Panc1 (cell line): ENCODE results near the gene HSPBAP1. TPM values are rescaled to one million over a fixed set of nuclear protein-coding genes. Genes with fewer than 3 reads are reported as not detected.

Source experiments
- ATAC-seq: fragments of 200-7000 bp; cut with Tn5 transposase; 2 replicates; pipeline ENCODE4 v1.9.1; 2020; ENCODE audit warnings: mild to moderate bottlenecking, moderate library complexity
- BruUV-seq: library from RNA; stranded (reverse); fragments of 400-500 nt; replicated peaks from 2 replicates; lab custom pipeline; 2021; lab: Mats Ljungman, UMichigan
- CTCF ChIA-PET: fragments of 300-600 bp; sonication (Branson Sonifier 250); formaldehyde crosslinking; loops from one replicate; lab custom pipeline; 2022; ENCODE audit warnings: antibody characterized with exemption; lab: Charles Lee
- POLR2A ChIA-PET: fragments of 300-600 bp; sonication (Branson Sonifier 250); formaldehyde crosslinking; loops from one replicate; lab custom pipeline; 2022; ENCODE audit warnings: antibody characterized with exemption; lab: Charles Lee
- DNase-seq: peaks from one replicate; pipeline ENCODE4 v3.0.0-alpha.2; 2010; ENCODE audit warnings: low read depth, low spot score
- H3K27ac ChIP-seq: 2 replicates; pipeline ENCODE4 v1.5.1; 2011; ENCODE audit warnings: mild to moderate bottlenecking, low read length, inconsistent platforms
- H3K27me3 ChIP-seq: fragments of 200-500 bp; sonication (Bioruptor generic); 2 replicates; pipeline ENCODE4 v1.6.0; 2014; ENCODE audit warnings: low read length, inconsistent platforms; ENCODE audit not compliant: control insufficient read depth, insufficient read depth
- H3K36me3 ChIP-seq: fragments of 200-500 bp; sonication (Bioruptor generic); 2 replicates; pipeline ENCODE4 v1.5.1; 2014; ENCODE audit warnings: inconsistent platforms, mild to moderate bottlenecking, low read length, moderate library complexity; ENCODE audit not compliant: control insufficient read depth, insufficient read depth
- H3K4me1 ChIP-seq: 2 replicates; pipeline ENCODE4 v1.5.1; 2011; ENCODE audit warnings: inconsistent platforms, mild to moderate bottlenecking, low read length, moderate library complexity; ENCODE audit not compliant: control insufficient read depth, insufficient read depth
- H3K4me3 ChIP-seq, 2 experiments: 2 replicates each; pipeline ENCODE4 v1.5.1; 2011 to 2012; ENCODE audit warnings: low read depth in 2 of 2, low read length in 2 of 2, mild to moderate bottlenecking in 2 of 2, inconsistent platforms in 1 of 2, moderate library complexity in 1 of 2
- H3K9me3 ChIP-seq: fragments of 200-500 bp; sonication (Bioruptor generic); 2 replicates; pipeline ENCODE4 v1.5.1; 2014; ENCODE audit warnings: low read depth, mild to moderate bottlenecking, inconsistent platforms, low read length, moderate library complexity; ENCODE audit not compliant: control insufficient read depth, insufficient read depth
- CTCF ChIP-seq: fragments of 450-650 bp; IDR thresholded peaks from 2 replicates; pipeline ENCODE4 v1.5.1; 2017; ENCODE audit warnings: mild to moderate bottlenecking
- POLR2AphosphoS5 ChIP-seq: IDR thresholded peaks from 2 replicates; pipeline ENCODE4 v1.6.1; 2012; ENCODE audit warnings: mild to moderate bottlenecking, low read depth, low read length, moderate library complexity
- REST ChIP-seq, 2 experiments: IDR thresholded peaks; 2 replicates each; pipeline ENCODE4 v1.6.1; 2011 to 2012; ENCODE audit warnings: low read depth in 2 of 2, control low read depth in 1 of 2, low read length in 1 of 2, mild to moderate bottlenecking in 1 of 2, moderate library complexity in 1 of 2; ENCODE audit not compliant: insufficient read depth in 1 of 2
- SIN3A ChIP-seq: IDR thresholded peaks from 2 replicates; pipeline ENCODE4 v1.6.1; 2012; ENCODE audit warnings: low read depth, mild to moderate bottlenecking, low read length, moderate library complexity, borderline replicate concordance; ENCODE audit not compliant: insufficient read depth
- TCF7L2 ChIP-seq: IDR thresholded peaks from 2 replicates; pipeline ENCODE4 v1.6.1; 2011; ENCODE audit warnings: mild to moderate bottlenecking, low read depth, low read length, inconsistent platforms
- in situ Hi-C: cut with HindIII; loops from 2 replicates; pipeline ENCODE4 v1.10.0; 2016; ENCODE audit warnings: low sequenced_read_pairs, low pct_unique_long_range_greater_than_20kb
- intact Hi-C: fragments of 100-400 bp; cut with micrococcal nuclease; formaldehyde crosslinking; loops from one replicate; pipeline ENCODE4 v1.10.0; 2022; ENCODE audit not compliant: unreplicated experiment
- total RNA-seq: library from RNA; stranded (reverse); gene quantifications from one replicate; pipeline ENCODE4 v1.2.1, GENCODE V29; 2021; ENCODE audit not compliant: unreplicated experiment

Gene HSPBAP1
- total RNA-seq, 1 experiment from 2014 or later: 10.8 TPM

- BruUV-seq: no TSS peak
- ChIA-PET CTCF (no interaction called here), POLR2A (interaction anchor here (0.6 kb wide), 1 partner anchor 836 kb away, joined by 3 read pairs; no protein-coding TSS in a partner anchor)
- no peak overlapping the region for H3K27ac ChIP-seq
- no peak for TF ChIP-seq CTCF
- intact Hi-C loops (no loop called here), in situ Hi-C loops (no loop called here)
- H3K36me3 ChIP-seq: peaks cover 2% of the 10 kb centered on the region; the same call in 1 of the 2 replicates
- DNase-seq: no peak
- H3K9me3 ChIP-seq: no peaks in the 10 kb centered on the region
- no peak for ATAC-seq
- H3K4me1 ChIP-seq: peaks cover 5% of the 10 kb centered on the region
- H3K27me3 ChIP-seq: no peaks in the 10 kb centered on the region
- no peak overlapping the region for H3K4me3 ChIP-seq
These were observed 97.6 kb downstream of the HSPBAP1 start for GRCh38 chr3:122695927-122696561.

GRCh38 chr3:122694966-122695365, 98.7 kb downstream of the HSPBAP1 start:
- TF ChIP-seq REST (IDR thresholded peaks at IDR 0.05; ENCODE audit: insufficient read depth in 1 of 2, low read depth in 2 of 2, low read length in 1 of 2): no peak
- TF ChIP-seq SIN3A: no peak
- TF ChIP-seq POLR2AphosphoS5: no peak
- no peak for TF ChIP-seq CTCF
- no peak for TF ChIP-seq TCF7L2
- ATAC-seq (no peak), DNase-seq (no peak)
- H3K27ac ChIP-seq: no peak overlapping the region
- POLR2A ChIA-PET: interaction anchor here (0.6 kb wide), 1 partner anchor 124 kb away, joined by 4 read pairs; no protein-coding TSS in a partner anchor
- in situ Hi-C loops (no loop called here), intact Hi-C loops (no loop called here)
- H3K27me3 ChIP-seq: no peaks in the 10 kb centered on the region
- no peak overlapping the region for H3K4me3 ChIP-seq
- H3K9me3 ChIP-seq: no peaks in the 10 kb centered on the region
- H3K4me1 ChIP-seq: peaks cover 9% of the 10 kb centered on the region
- CTCF ChIA-PET: no interaction called here
- peaks cover 2% of the 10 kb centered on the region; the same call in 1 of the 2 replicates for H3K36me3 ChIP-seq
- BruUV-seq: no TSS peak
